NCI-H510A treated with DMSO at 0.1 percent for 48 hours (cell line): ENCODE results near the gene AP1G2.
A peak's percentile ranks its signal among the peaks of the same experiment; 100 is the strongest.
"Not testable (repeated sequence)": the region's sequence is repeated elsewhere in the genome, so short reads cannot be mapped to it uniquely, and the experiment has no call there.

Experiments used
- DNase-seq: peaks from one replicate; lab custom pipeline; 2025; lab: John Stamatoyannopoulos, UW

Gene AP1G2

GRCh38 chr14:23600322-23600707, 32.7 kb upstream of the AP1G2 start:
- DNase-seq = no peak

DNA sequence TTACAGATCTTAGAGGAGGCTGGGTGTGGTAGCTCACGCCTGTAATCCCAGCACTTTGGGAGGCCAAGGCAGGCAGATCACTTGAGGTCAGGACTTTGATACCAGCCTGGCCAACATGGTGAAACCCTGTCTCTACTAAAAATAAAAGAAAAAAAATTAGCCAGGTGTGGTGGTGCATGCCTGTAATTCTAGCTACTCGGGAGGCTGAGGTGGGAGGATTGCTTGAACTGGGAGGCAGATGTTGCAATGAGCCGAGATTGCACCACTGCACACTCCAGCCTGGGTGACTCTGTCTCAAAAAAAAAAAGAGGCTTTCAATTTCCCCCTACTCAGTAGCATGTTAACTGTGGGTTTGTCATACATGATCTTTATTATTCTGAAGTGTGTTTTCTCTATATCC, 26.6 kb upstream of the AP1G2 start:
- DNase-seq = not testable (repeated sequence)

DNA sequence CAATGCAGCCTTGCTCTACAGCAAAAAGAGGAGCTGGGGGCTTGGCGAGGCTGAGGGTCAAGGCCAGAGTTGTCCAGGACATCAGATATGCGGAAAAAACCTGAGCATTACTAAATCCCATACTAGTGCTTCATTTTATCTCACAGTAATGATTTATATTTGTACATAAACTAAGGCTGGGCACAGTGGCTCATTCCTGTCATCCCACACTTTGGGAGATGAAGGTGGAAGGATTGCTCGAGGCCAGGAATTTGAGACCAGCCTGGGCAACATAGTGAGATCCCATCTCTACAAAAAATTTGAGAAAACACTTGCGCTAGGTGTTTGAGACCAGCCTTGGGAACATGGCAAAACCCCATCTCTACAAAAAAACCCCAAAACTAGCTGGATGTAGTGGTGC, 22.6 kb upstream of the AP1G2 start:
- DNase-seq = no peak

DNA sequence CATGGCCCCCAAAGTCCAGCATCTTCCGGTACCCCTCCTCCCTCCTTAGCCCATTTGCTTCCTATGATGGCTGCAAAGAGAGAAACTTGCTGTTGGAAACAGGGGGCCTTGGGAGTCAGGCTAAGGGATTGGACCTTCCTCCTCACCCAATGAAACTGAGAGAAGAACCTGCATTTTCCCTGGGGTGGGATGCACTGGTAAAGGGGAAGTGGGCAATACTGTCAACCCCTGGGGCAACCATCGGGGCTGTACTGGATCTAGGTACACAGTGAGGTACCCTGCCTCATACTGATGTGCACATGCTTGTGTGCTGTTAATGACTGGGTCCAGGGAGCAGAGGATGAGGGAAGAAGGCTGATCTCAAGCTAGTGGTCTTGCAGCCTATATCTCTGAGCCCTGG, 22.0 kb upstream of the AP1G2 start:
- no peak for DNase-seq

- peak; percentile 73 for DNase-seq
Measured at GRCh38 chr14:23588884-23589598, 21.4 kb upstream of the AP1G2 start.

- DNase-seq = not testable (repeated sequence)
Measured at GRCh38 chr14:23584527-23585203, 17.1 kb upstream of the AP1G2 start.

GRCh38 chr14:23583761-23584526, 16.4 kb upstream of the AP1G2 start:
- DNase-seq = not testable (repeated sequence)

DNA sequence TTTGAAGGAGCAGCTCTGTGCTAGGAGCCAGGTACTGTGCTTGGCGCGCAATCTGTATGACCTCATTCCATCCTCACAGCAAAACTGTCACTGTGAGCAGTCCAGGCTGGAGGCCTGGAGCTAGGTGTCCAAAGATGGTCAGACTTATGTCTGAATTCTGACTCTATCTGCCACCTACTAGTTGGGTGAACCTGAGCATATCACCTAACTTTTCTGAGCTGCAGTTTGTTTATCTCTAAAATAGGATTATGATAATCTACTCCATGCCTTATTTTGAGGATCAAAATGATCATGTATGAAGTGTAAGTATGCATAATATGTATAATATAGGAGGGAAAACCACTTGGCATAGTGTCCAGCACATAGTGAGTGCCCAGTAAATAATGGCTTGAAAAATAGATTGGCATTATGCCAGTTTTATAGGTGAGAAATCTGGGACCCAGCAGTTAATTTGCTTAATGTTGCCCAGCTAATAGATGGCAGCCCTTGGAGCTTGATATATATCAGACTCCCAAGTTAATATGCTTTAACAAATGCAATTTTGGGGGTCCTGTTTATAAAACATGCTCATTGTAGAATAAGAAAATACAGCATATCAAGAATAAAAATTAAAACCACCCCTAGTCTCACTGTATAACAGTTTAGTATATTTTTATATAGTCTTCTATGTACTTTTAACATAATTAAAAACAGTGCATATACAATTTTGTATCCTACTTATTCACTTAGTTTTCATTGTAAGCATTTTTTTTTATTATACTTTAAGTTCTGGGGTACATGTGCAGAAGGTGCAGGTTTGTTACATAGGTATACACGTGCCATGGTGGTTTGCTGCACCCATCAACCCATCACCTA, 15.5 kb upstream of the AP1G2 start:
- no peak for DNase-seq

GRCh38 chr14:23580948-23581281, 13.3 kb upstream of the AP1G2 start:
- no peak for DNase-seq

DNA sequence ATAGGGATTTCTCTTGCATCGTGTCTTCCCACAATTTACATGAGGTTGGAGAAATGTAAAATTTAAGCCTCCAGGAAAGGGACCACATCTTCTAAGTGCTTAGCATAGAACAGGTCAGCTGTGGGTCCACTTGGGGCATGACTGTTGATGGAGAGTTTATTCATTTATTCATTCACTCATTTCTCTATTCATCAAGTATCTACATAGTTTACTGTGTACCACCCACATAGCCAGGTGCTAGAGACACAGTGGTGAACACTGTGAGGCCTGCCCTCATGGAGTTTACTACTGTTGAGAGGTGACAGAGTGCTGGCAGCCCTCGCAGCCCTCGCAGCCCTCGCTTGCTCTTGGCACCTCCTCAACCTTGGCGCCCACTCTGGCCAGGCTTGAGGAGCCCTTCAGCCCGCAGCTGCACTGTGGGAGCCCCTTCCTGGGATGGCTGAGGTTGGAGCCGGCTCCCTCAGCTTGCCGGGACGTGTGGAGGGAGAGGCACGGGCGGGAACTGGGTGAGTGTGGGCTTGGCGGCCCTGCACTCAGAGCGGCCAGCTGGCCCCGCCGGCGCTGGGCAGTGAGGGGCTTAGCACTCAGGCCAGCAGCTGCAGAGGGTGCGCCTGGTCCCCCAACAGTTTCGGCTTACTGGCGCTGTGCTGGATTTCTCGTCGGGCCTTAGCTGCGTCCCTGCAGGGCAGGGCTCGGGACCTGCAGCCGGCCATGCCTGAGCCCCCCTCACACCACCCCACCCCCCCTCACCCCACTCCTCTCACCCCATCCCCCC, 12.7 kb upstream of the AP1G2 start:
- no peak for DNase-seq

- no peak for DNase-seq
Measured at GRCh38 chr14:23579739-23580138, 12.1 kb upstream of the AP1G2 start.

- no peak for DNase-seq
Measured at GRCh38 chr14:23579311-23579630, 11.7 kb upstream of the AP1G2 start.

- DNase-seq = peak; percentile 2
Measured at GRCh38 chr14:23578560-23579310, 11.1 kb upstream of the AP1G2 start, which contains the start of gene JPH4. Gene JPH4 (minus strand): TSS chr14:23578790. CDS start chr14:23577453, 1,337 bp downstream.

DNA sequence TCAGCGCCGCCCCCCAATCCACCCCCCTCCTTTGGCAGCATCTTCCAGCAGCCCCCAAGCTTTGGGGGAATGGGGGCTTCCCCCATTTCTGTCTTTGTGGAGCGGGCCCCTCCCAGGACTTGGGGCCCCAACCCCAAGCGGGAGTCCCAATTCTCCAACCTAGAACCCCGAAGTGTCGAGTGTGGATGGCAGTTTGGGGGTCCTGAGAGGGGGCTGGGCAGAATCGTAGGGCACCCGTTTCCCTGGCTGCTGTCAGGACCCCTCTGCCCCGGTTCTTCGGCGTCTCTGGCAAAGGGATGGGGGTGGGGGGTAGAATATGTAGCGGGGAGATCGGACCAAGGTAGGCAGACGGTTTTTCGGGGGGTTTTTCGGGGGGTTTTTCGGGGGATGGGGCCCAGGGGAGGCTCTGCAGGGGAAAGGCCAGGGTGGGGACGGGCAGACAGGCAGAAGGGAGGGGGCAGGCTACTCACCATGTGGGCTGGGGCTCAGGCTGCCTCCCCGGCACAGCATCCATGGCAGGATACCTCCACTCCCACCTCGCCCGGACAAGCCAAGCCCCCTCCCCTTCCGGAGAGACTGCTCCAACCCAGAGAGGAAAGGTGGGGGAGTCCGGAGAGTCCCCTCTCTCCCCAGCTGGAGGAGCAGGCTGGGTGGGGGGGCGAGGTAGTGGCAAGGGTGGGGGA, 10.3 kb upstream of the AP1G2 start:
- no peak for DNase-seq

DNA sequence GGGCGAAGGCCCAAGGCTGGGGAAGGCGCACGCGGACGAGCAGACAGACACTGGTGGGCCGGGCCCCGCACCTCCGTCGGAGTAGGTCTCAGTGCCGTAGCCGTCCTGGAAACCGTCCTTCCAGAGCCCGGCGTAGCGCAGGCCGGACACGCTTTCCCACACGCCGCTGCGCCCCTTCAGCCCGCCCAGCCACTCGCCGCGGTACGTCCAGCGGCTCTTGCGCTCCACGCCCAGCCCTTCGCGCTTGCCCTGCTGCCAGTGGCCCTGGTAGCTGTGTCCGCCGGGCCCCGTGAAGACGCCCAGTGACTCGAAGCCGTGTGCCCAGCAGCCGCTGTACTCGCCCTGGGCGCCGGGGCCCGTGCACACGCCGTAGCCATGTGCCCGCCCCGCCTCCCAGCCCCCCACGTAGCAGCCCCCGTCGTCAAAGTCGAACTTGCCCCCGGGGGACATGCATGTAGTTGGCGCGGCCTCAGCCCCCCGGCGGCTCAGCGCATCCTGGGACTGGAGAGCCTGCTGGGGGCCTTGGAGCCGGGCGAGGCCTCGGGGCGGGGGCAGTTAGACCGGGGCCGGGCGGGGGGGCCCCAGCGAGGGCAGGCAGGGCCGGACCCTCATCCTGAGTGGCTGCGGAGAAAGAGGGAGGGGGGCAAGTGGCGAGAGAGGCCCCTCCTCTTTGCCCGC, 9.6 kb upstream of the AP1G2 start:
- DNase-seq = no peak

DNA sequence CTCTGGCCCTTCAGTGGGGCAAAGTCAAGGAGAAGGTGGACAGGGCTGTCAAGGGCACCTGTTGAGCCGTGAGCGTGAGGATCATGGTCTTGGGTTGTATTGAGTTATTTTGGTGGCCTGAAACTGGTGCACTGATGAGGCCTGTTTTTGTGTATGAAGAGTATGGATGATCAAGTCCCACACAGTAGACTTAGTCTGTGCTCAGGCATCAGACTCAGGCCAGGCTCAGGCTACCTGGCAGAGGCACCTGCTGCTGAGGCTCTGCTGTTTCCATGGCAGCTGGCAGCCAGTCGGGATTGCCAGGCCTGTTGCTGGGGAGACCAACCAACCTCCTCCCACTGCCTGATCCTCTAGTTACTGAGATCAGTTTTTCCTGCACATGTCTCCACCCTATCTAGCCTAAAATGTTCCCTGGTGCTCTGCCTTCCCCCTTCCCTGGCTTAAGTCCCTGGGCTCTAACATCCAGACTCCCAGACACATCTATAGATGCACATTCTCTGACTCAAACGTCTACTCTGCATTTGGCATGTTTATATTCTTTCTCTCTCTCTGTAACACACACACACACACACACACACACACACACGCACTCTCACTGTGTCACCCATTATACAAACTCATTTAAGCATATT, 5.9 kb upstream of the AP1G2 start:
- peak; percentile 16 for DNase-seq

DNA sequence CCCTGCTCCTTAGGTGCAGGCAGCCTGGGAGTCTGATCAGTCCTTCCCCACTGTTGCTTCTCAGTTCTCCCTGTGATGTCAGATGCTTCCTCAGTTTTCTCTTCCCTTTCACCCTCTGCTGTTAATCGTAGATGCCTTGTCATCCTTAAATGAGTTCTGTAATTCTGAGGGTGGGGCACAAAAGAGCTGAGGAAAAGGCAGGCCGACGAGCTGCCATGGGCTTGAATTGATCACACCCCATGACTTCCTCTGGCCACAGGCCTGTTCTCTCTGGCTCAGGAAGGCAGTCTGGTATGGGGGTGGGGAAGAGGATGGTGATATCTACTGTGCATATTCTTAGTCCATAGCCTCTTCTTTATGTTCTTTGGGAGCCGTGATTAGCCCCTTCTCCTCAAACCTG, 5.2 kb upstream of the AP1G2 start:
- DNase-seq = no peak

DNA sequence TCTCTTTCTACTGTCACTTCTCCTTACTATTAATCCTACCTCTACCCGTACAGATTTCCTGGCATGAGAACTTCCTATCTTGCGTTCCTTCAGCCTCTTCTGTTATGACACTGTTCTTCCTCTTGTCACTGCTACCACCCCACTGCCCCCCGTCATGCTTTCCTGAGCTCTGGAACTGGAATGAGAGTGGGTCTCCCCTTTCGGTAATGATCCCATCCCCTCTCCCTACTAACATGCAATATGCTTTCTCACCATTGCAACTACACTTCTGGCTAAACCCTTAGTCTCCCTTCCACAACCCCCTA, 4.9 kb upstream of the AP1G2 start:
- no peak for DNase-seq
